K562 (cell line): ENCODE data around the gene PRM1. TPM values are rescaled to one million over a fixed set of nuclear protein-coding genes. Genes with fewer than 3 reads are reported as not detected.

ENCODE experiments used
- ATAC-seq: fragments of 200-7000 bp; cut with Tn5 transposase; 3 replicates; pipeline ENCODE4 v1.9.1; 2020; ENCODE audit warnings: moderate library complexity
- BruUV-seq: library from RNA; stranded (reverse); fragments of 400-500 nt; replicated peaks from 2 replicates; lab custom pipeline; 2021; lab: Mats Ljungman, UMichigan
- CTCF ChIA-PET: fragments of 300-600 bp; formaldehyde crosslinking; extraction: SDS; loops from one replicate; lab custom pipeline; 2021; ENCODE audit warnings: low intra/inter-chr PET ratio; lab: Yijun Ruan, JAX
- POLR2A ChIA-PET: fragments of 300-600, 350-650 bp; sonication (Branson Sonifier 250); formaldehyde crosslinking; extraction: SDS; loops from one replicate; lab custom pipeline; 2021; ENCODE audit warnings: antibody characterized with exemption, inconsistent platforms; lab: Yijun Ruan, JAX
- DNase-seq, 4 experiments: peaks; one replicate each; pipeline versions ENCODE4 v3.0.0 to v3.0.0-alpha.2; 2011 to 2018; ENCODE audit warnings: low spot score in 3 of 4, mixed read lengths in 3 of 4; ENCODE audit errors: extremely low read depth in 1 of 4
- FAIRE-seq: peaks from 2 replicates; lab custom pipeline; 2011; peaks lifted over from hg19 to GRCh38; lab: Jason Lieb, UNC
- H2AFZ ChIP-seq: 2 replicates; pipeline ENCODE4 v1.6.0; 2011; ENCODE audit warnings: low read depth, low read length, control low read depth, inconsistent platforms
- H3K27ac ChIP-seq: fragments of 200-600 bp; 3 replicates; pipeline ENCODE4 v1.8.0; 2011; ENCODE audit warnings: low read depth, mild to moderate bottlenecking, control low read depth, inconsistent platforms, low read length, moderate library complexity, mixed read lengths; ENCODE audit errors: extremely low read depth
- H3K27me3 ChIP-seq, 2 experiments: fragments of 300-600 bp in 1 of 2; 2 replicates in 1 of 2; 3 replicates in 1 of 2; pipeline versions ENCODE4 v1.6.0 to v1.8.0; 2011; ENCODE audit warnings: inconsistent platforms in 2 of 2, low read length in 2 of 2, mild to moderate bottlenecking in 1 of 2, mixed read lengths in 1 of 2, moderate library complexity in 1 of 2; ENCODE audit not compliant: control insufficient read depth in 2 of 2, insufficient read depth in 2 of 2
- H3K36me3 ChIP-seq: fragments of 300-600 bp; 3 replicates; pipeline ENCODE4 v1.8.0; 2011; ENCODE audit warnings: mild to moderate bottlenecking, low read length, inconsistent platforms; ENCODE audit not compliant: control insufficient read depth, insufficient read depth
- H3K4me1 ChIP-seq, 2 experiments: fragments of 200-600 bp in 1 of 2; replicated peaks in 1 of 2; 2 replicates in 1 of 2; 3 replicates in 1 of 2; pipeline versions ENCODE4 v1.5.1 to v1.8.0; 2011; ENCODE audit warnings: inconsistent platforms in 2 of 2, low read length in 2 of 2, mild to moderate bottlenecking in 1 of 2, mixed read lengths in 1 of 2, moderate library complexity in 1 of 2; ENCODE audit not compliant: control insufficient read depth in 2 of 2, insufficient read depth in 2 of 2
- H3K4me2 ChIP-seq: 2 replicates; pipeline ENCODE4 v1.6.1; 2011; ENCODE audit warnings: low read length, control low read depth, inconsistent platforms, mixed read lengths; ENCODE audit not compliant: insufficient read depth
- H3K4me3 ChIP-seq: fragments of 200-600 bp; sonication (generic), shearing (Covaris generic); 2 replicates; pipeline ENCODE4 v1.5.1; 2016; ENCODE audit warnings: control low read depth, inconsistent platforms
- H3K79me2 ChIP-seq: fragments of 200-600 bp; 3 replicates; pipeline ENCODE4 v1.8.0; 2011; ENCODE audit warnings: low read length, inconsistent platforms; ENCODE audit not compliant: control insufficient read depth, insufficient read depth
- H3K9ac ChIP-seq, 2 experiments: 2 replicates each; pipeline versions ENCODE4 v1.6.0 to v1.6.1; 2011; ENCODE audit warnings: low read depth in 2 of 2, low read length in 2 of 2, control low read depth in 1 of 2, inconsistent platforms in 1 of 2, mild to moderate bottlenecking in 1 of 2, mixed read lengths in 1 of 2; ENCODE audit not compliant: insufficient read depth in 1 of 2
- H3K9me1 ChIP-seq: one replicate; pipeline ENCODE4 v1.6.0; 2011; ENCODE audit warnings: inconsistent platforms, mild to moderate bottlenecking, low read length, moderate library complexity; ENCODE audit not compliant: control insufficient read depth, insufficient read depth
- H3K9me3 ChIP-seq: replicated peaks from 2 replicates; pipeline ENCODE4 v1.5.1; 2011; ENCODE audit warnings: low read depth, low read length, inconsistent platforms; ENCODE audit not compliant: control insufficient read depth, insufficient read depth
- H4K20me1 ChIP-seq: replicated peaks from 2 replicates; pipeline ENCODE4 v1.6.1; 2011; ENCODE audit warnings: low read length, inconsistent platforms, mixed read lengths; ENCODE audit not compliant: control insufficient read depth, insufficient read depth
- BCOR ChIP-seq: fragments of 450-650 bp; IDR thresholded peaks from 2 replicates; pipeline ENCODE4 v1.6.1; 2016
- CHD4 ChIP-seq: fragments of 200-600 bp; sonication (generic); IDR thresholded peaks from 3 replicates; pipeline ENCODE4 v1.6.1; 2012; ENCODE audit warnings: low read depth, mild to moderate bottlenecking, mixed read lengths, low read length, inconsistent platforms; ENCODE audit not compliant: insufficient read depth, insufficient replicate concordance, poor library complexity, severe bottlenecking
- MTF1 ChIP-seq: fragments of 250-450 bp; sonication (Bioruptor Pico); IDR thresholded peaks from 2 replicates; pipeline ENCODE4 v1.9.0; 2021; ENCODE audit warnings: moderate library complexity, mild to moderate bottlenecking, inconsistent platforms, borderline replicate concordance
- TAL1 ChIP-seq: fragments of 450-650 bp; IDR thresholded peaks from 2 replicates; pipeline ENCODE4 v1.6.1; 2016; ENCODE audit warnings: mild to moderate bottlenecking
- WGBS: fragments of 100-300 bp; shearing (Covaris generic); methylation state at CpG from one replicate; pipeline ENCODE4 v1.1.6; 2016; ENCODE audit warnings: low coverage, mixed read lengths; ENCODE audit not compliant: insufficient coverage; ENCODE audit errors: missing lambda C conversion rate; 5-methylcytosine and 5-hydroxymethylcytosine counted together
- in situ Hi-C: fragments of 300-500 bp; cut with MboI; formaldehyde crosslinking; loops from 4 replicates; pipeline ENCODE4 v1.15.0; 2018; ENCODE audit warnings: inconsistent platforms, mixed read lengths
- intact Hi-C: fragments of 100-400 bp; cut with micrococcal nuclease; formaldehyde crosslinking; loops from 2 replicates; pipeline ENCODE4 v1.14.2; 2022
- polyA plus RNA-seq, 8 experiments: library from polyadenylated mRNA; depleted of rRNA in 4 of 8; stranded (reverse) in 5 of 8; unstranded in 3 of 8; fragments of >200 nt; fragmentation: Nextera tagmentation in 2 of 8; fragmentation: Illumina TruSeq in 1 of 8; extraction: Ambion mirVana in 2 of 8; extraction: Trizol in 1 of 8; gene quantifications; 2 replicates each; pipeline versions ENCODE4 v1.2.1 to v1.2.3, GENCODE V29; 2011 to 2014; ENCODE audit warnings: inconsistent platforms in 1 of 8, missing spikeins in 1 of 8
- total RNA-seq, 7 experiments: library from RNA; depleted of rRNA in 6 of 7; stranded (reverse); fragments of >200 nt in 6 of 7; fragmentation: Illumina TruSeq in 2 of 7; extraction: Trizol in 2 of 7; gene quantifications; 2 replicates each; pipeline versions ENCODE4 v1.2.1 to v1.2.3, GENCODE V29; 2011 to 2021; ENCODE audit warnings: low replicate concordance in 1 of 7
- TF ChIP-seq, protein P1 (sequence below): fragments of 250-450 bp; sonication (Bioruptor Pico); IDR thresholded peaks from 2 replicates; pipeline ENCODE4 v1.4.0; 2020; ENCODE audit warnings: borderline replicate concordance

PRM1 gene
- total and polyA plus RNA-seq, 9 of the 15 experiments (the other 6 are each of a cell fraction or from before 2014, with no cell fraction given) = not detected

GRCh38 chr16:11245222-11245737 lies 35.9 kb downstream of the PRM1 start:
- Histone ChIP-seq H3K27me3 (no peaks in the 10 kb centered on the region), H3K79me2 (no peaks in the 10 kb centered on the region), H3K36me3 (no peaks in the 10 kb centered on the region), H4K20me1 (no peaks in the 10 kb centered on the region; the same call in 1 of the 2 replicates), H3K4me3 (no peak overlapping the region), H2AFZ (no peak overlapping the region), H3K9ac (peak overlapping the region in 1 of 2 experiments; percentile 17; a peak in 1 of 4 replicates), H3K4me1 (peaks cover 16 to 21% of the 10 kb centered on the region in 2 experiments), H3K4me2 (no peak overlapping the region), H3K27ac (no peak overlapping the region), H3K9me1 (no peaks in the 10 kb centered on the region), H3K9me3 (no peaks in the 10 kb centered on the region)
- no TSS peak for BruUV-seq
- ChIA-PET CTCF (no interaction called here), POLR2A (interaction anchor here (0.6 to 2.6 kb wide), 2 partner anchors 10 to 151 kb away, joined by 3 to 17 read pairs; no protein-coding TSS in a partner anchor)
- TF ChIP-seq, protein P1, sequence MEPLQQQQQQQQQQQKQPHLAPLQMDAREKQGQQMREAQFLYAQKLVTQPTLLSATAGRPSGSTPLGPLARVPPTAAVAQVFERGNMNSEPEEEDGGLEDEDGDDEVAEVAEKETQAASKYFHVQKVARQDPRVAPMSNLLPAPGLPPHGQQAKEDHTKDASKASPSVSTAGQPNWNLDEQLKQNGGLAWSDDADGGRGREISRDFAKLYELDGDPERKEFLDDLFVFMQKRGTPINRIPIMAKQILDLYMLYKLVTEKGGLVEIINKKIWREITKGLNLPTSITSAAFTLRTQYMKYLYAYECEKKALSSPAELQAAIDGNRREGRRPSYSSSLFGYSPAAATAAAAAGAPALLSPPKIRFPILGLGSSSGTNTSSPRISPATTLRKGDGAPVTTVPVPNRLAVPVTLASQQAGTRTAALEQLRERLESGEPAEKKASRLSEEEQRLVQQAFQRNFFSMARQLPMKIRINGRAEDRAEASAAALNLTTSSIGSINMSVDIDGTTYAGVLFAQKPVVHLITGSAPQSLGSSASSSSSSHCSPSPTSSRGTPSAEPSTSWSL (CRISPR knock-in tag) = no peak
- TF ChIP-seq TAL1 = no peak
- TF ChIP-seq CHD4 = no peak
- TF ChIP-seq BCOR = 0 out of 2 replicates have a peak, but pooled peaks have one; percentile 39
- no peak for TF ChIP-seq MTF1 (CRISPR knock-in tag)
- 80% methylated on average over 5 of the region's 5 CpGs for WGBS
- DNase-seq (no peak), ATAC-seq (no peak), FAIRE-seq (no peak)
- in situ Hi-C loops (no loop called here), intact Hi-C loops (no loop called here)
